GM23338 (cell line): ENCODE results near the gene RHBDF2.

Experiments
- JUNB ChIP-seq: IDR thresholded peaks from one replicate; pipeline ENCODE4 v1.6.1; 2016; ENCODE audit warnings: antibody characterized with exemption; ENCODE audit not compliant: unreplicated experiment
- POLR2AphosphoS5 ChIP-seq: IDR thresholded peaks from 2 replicates; pipeline ENCODE4 v1.6.1; 2016; ENCODE audit warnings: antibody characterized with exemption, low read depth
- TF ChIP-seq, protein P1 (sequence below), 2 experiments: fragments of 200-600 bp in 1 of 2; sonication (generic) in 1 of 2; conservative IDR thresholded peaks; 2 replicates each; pipeline versions ENCODE4 v1.5.1 to v1.6.1; 2016 to 2017; ENCODE audit warnings: antibody characterized with exemption in 2 of 2, low read depth in 2 of 2, mild to moderate bottlenecking in 2 of 2, moderate library complexity in 1 of 2
- TF ChIP-seq, protein P2 (sequence below): IDR thresholded peaks from one replicate; pipeline ENCODE4 v1.6.1; 2018; ENCODE audit warnings: antibody characterized with exemption; ENCODE audit not compliant: unreplicated experiment

DNA sequence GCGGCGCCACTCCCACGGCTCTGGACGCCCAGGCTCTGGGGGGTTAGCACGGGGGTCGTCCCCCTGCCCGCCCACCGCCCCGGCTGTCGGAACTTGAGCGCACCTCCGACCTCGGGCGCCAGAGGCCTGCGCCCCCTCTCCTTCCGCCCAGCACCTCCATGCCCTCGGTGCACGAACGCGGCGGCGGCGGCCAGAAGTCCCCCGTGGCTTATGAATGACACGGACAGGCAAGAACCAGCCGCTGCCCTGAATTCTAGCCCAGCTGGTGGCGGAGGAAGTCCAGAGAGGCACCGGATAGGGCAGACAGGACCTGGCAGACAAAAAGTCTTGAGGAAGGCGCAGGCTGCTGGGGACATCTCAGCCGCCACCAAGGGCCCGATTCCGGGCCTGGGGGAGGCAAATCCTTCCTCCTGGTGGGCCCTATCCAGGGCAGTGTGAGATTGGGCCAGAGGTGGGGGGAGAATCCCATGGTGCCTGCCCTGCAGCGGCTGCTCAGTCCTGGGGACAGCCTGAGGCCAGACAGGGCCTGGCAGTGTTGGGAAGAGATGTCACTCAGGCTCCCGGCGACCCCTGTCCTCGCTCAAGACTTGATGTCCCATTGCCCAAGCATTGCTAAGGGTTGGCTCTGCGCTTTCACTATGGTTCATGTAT is 37.2 kb upstream of the RHBDF2 start:
- TF ChIP-seq, protein P1, sequence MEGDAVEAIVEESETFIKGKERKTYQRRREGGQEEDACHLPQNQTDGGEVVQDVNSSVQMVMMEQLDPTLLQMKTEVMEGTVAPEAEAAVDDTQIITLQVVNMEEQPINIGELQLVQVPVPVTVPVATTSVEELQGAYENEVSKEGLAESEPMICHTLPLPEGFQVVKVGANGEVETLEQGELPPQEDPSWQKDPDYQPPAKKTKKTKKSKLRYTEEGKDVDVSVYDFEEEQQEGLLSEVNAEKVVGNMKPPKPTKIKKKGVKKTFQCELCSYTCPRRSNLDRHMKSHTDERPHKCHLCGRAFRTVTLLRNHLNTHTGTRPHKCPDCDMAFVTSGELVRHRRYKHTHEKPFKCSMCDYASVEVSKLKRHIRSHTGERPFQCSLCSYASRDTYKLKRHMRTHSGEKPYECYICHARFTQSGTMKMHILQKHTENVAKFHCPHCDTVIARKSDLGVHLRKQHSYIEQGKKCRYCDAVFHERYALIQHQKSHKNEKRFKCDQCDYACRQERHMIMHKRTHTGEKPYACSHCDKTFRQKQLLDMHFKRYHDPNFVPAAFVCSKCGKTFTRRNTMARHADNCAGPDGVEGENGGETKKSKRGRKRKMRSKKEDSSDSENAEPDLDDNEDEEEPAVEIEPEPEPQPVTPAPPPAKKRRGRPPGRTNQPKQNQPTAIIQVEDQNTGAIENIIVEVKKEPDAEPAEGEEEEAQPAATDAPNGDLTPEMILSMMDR (conservative IDR thresholded peaks at IDR 0.05; ENCODE audit: low read depth in 2 of 2), result no peak
- TF ChIP-seq JUNB, result no peak
- TF ChIP-seq POLR2AphosphoS5, result no peak
- TF ChIP-seq, protein P2, sequence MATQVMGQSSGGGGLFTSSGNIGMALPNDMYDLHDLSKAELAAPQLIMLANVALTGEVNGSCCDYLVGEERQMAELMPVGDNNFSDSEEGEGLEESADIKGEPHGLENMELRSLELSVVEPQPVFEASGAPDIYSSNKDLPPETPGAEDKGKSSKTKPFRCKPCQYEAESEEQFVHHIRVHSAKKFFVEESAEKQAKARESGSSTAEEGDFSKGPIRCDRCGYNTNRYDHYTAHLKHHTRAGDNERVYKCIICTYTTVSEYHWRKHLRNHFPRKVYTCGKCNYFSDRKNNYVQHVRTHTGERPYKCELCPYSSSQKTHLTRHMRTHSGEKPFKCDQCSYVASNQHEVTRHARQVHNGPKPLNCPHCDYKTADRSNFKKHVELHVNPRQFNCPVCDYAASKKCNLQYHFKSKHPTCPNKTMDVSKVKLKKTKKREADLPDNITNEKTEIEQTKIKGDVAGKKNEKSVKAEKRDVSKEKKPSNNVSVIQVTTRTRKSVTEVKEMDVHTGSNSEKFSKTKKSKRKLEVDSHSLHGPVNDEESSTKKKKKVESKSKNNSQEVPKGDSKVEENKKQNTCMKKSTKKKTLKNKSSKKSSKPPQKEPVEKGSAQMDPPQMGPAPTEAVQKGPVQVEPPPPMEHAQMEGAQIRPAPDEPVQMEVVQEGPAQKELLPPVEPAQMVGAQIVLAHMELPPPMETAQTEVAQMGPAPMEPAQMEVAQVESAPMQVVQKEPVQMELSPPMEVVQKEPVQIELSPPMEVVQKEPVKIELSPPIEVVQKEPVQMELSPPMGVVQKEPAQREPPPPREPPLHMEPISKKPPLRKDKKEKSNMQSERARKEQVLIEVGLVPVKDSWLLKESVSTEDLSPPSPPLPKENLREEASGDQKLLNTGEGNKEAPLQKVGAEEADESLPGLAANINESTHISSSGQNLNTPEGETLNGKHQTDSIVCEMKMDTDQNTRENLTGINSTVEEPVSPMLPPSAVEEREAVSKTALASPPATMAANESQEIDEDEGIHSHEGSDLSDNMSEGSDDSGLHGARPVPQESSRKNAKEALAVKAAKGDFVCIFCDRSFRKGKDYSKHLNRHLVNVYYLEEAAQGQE, result no peak
